Stimulated activated CD4-positive, alpha-beta T cell treated with anti-CD3 and anti-CD28 coated beads, Interleukin-15, amount 100 ng/mL, for 24 hours (primary cell): ENCODE data around the gene CAPN7.
"Not testable (repeated sequence)": the region's sequence is repeated elsewhere in the genome, so short reads cannot be mapped to it uniquely, and the experiment has no call there.

Experiments
- DNase-seq: peaks from one replicate; pipeline ENCODE4 v3.0.0-alpha.2; 2020

CAPN7 gene

DNA sequence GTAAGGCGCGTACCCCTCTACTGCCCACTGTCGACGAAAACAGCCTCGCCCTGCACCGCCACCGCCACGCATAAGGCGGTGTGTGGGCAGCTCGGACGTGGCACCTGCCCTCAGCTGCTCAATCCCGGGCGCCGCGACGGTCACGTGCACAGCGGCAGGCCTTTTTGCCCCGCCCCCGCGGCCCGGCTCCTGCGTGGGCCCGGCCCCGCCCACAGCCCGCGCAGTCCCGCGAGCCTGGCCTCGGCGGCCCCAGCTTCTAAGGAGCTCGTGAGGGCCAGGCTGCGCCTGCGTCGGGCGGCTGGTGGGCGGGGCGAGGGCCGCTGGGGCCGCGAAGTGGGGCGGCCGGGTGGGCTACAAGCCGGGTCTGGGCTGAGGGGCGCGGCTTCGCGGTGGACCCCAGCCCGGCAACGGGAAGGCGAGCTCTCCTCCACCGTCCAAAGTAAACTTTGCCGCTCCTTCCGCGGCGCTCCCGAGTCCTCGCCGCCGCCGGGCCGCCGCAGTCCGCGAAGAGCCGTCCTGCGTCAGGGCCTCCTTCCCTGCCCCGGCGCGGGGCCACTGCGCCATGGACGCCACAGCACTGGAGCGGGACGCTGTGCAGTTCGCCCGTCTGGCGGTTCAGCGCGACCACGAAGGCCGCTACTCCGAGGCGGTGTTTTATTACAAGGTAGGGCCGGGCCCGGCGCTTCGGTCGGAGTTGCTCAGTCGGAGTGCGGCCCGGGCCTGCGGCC lies at the start of gene CAPN7:
Gene CAPN7, plus strand, starts transcription at position 313 of the 728 bp plus-strand sequence. Its CDS starts 250 bp downstream, at position 563.
- DNase-seq, result peak; percentile 96

DNA sequence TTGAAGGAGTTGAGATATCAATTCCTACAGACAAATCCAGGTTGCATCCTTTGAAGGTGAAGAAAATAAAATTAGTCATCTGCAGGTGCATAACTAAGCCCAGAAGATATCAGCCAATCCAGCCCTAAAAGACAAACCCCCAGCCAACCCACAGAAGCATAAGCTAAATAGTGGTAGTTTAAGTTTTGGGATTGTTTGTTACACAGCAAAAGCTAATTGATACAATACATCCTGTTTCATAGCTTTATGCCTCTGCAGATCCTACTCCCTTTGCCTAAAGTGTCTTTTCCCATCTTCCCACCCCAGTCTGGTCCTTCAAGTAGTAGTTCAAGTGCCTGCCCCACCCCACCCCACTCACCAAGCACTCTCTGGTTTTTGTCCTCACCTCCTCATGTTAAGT lies 48.6 kb upstream of the CAPN7 start:
- no peak for DNase-seq

DNA sequence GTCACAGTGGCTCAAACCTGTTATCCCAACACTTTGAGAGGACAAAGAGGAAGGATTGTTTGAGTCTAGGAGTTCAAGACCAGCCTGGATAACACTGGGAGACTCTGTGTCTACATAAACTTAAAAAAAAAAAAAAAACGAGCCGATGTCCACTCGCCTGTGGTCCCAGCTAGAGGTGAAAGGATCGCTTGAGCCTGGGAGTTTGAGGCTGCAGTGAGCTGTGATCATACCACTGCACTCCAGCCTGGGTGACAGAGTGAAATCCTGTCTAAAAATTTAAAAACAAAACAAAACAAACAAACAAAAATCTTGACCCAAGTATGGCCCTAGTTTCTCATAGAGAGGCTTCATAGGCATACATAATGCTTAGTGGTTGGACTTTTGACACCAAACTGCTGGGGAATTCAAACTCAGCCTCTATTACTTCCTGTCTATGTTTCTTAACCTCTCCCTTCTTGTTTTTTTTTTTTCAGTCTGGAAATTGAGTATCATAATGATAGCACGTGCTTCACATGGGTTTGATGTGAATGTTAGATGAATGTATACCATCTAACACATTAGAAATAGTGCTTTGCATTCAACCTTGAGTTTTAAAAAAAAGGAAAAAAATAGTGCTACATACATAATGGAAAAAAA lies 46.4 kb upstream of the CAPN7 start:
- no peak for DNase-seq

DNA sequence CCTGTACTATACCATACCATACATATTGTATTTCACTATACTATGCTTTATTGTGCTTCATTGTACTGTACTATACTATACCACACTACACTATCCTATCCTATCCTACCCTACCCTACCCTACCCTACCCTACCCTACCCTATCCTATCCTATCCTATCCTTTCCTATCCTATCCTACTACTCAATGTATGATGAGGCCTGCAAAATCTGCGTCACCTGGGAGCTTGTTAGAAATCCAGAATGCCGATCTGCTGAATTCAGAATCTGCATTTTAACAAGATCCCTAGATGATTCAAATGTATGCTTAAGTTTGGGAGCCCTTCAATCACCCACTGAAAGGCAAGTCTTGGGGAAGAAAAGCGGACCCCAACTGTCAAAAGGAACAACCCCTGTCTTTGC lies 45.4 kb upstream of the CAPN7 start:
- DNase-seq, result no peak

DNA sequence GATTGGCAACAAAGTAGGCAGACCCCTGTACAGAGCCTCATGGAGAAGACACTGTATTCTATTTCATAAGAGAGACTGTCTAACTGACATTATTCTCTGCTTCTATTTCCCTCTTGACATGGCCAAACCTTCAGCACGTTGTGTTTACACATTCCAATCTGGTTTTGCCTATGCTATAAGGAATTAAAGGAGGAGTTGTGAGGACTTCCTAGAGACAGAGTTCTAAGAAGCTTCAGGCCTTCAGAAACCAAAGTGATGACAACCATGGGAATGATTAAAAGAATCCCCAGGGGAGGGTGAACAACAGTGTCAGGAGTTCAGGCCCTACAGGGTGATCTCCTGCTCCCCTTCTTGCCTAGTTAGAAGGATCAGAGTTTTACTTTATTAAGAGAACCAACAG lies 44.9 kb upstream of the CAPN7 start:
- DNase-seq, result no peak

DNA sequence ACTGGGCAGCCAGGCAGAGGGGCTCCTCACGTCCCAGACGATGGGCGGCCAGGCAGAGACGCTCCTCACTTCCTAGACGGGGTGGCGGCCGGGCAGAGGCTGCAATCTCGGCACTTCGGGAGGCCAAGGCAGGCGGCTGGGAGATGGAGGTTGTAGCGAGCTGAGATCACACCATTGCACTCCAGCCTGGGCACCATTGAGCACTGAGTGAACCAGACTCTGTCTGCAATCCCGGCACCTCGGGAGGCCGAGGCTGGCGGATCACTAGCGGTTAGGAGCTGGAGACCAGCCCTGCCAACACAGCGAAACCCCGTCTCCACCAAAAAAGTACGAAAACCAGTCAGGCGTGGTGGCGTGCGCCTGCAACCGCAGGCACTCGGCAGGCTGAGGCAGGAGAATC lies 42.4 kb upstream of the CAPN7 start:
- not testable (repeated sequence) for DNase-seq

DNA sequence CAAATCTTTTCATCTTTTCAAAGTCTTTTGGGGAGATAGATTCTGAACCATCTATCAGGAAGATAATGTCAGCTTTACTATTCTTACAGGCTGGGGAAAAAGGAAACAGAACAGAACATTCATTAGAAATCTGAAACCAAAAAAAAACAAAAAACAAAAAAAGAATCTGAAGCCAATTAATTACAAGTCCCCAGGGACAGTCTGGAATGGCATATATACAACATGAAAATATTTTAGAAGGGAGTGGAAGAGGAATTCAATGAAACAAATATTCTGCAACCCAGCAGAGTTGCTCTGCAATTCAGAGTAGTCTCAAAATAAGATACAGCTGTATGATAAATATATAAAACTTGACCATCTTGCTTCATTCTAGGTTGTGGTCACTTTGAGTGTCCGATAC lies 41.7 kb upstream of the CAPN7 start:
- no peak for DNase-seq

DNA sequence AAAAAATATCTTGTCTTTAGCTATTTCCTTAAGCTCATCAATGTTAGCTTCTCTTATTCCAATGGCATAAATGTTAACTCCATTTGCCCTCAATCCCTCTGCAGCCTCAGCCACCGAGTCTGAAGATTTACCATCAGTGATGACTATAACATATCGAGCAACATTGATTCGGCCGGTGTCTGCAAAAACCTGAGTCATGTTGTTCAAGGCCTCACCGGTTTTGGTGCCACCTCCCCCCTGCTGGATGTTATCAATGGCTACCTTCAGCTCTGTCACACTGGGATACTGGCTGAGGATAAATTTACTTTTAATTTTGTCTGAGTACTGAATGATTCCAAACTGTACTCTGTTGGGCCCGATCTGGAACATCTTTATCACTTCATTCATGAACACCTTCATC lies 41.0 kb upstream of the CAPN7 start:
- DNase-seq, result no peak

DNA sequence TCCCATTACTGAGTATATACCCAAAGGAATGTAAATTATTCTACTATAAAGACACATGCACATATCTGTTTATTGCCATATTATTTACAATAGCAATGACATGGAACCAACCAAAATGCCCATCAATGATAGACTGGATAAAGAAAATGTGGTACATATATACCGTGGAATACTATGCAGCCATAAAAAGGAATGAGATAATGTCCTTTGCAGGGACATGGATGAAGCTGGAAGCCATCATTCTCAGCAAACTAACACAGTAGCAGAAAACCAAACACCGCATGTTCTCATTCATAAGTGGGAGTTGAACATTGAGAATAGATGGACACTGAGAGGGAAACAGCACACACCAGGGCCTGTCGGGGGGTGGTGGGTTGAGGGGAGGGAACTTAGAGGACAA lies 39.7 kb upstream of the CAPN7 start:
- not testable (repeated sequence) for DNase-seq

DNA sequence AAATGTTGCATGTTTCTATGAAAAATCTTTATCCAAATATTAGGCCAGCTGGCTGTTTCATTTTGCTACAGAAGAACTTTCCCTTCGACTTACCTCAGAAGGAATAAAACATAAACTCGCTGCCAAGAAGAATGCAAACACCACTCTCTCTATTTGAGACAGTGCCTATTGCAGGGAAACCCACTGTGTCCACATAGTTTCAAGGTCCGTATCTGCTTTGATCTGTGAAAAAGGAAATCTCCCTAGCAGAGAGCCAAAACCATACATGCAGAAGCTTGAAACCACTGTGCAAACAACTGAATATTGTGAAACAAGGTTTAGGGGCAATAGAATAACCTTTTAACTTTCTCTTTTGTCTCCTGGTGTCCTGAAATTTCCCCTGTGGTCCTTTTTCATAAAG lies 35.0 kb upstream of the CAPN7 start:
- no peak for DNase-seq

DNA sequence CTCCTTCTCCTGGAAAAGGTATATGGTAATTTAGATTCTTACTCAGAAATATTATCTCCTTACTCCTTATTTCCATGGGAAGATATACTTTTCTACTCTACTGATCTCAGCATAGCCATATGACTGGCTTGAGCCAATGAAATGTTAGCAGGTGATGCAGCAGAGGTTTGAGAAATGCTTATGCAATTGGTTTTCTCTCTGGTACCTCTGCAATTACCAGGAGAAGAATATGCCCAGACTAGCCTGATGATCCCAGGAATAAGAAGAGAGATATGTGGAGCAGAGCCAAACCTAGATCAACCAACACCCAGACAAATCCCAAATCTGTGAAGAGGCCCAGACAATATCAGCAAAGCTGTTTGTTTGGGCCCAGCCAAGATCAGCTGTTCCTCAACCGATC lies 33.2 kb upstream of the CAPN7 start:
- DNase-seq, result no peak

DNA sequence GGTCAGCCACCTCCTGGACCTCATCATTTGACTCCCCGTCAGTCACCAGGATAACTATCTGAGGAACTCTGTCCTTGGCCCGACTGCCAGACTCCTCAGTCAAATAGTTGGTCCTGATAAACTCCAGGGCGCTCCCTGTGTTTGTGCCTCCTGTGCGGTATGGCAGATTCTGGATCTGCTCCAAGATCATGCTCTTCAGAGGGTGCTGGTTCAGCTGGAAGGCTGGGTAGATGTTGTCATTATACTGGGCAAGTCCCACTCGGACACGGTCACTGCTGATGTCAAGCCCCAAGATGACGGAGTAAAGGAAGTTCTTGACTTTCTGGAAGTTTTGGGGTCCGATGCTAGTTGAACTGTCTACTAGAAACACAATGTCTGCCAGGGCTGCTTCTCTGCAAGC lies 31.1 kb upstream of the CAPN7 start:
- DNase-seq, result no peak

DNA sequence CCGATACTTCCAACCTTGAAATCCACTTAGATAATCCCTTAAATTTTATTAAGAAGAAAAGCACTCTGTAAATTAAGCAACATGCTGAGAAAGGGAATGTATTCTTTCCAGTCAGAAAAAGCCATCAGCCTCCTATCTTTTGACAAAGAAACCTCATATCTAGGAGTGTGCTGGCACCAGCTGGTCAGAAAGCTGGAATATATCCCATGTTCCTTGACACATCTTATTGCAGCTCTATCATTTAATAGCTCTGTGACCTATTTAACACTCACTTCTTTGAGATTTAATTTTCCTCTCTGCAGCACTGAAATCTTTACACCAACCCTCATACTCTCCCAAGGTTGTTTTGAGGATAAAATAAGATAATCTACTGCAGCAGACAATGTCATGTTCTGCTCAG lies 30.4 kb upstream of the CAPN7 start:
- DNase-seq, result no peak

DNA sequence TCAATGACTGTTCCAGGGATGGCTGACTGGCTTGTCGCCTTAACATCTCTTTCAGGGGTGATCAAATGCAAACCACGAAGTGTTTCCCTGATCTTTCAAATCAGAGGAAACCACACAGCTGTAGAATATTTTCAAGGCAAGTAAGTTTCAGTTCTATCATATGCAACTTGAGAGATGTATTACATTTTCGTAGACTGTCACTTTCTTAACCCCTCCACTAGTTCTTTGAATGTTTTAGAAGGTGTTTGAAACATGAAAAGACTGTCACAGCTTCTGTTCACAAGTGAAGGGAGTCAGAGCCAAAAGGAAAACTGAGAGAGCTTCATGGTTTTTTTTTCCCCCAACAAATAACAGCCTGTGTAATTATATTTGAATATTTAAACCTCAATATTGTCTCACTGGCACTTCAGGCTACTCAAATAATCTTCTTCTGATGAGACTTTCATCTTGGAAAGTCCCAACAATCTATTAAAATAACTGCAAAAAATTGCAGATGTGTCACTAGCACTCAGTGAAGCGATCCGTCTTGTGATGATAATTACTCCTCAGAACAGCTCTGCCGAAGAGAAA lies 25.9 kb upstream of the CAPN7 start:
- no peak for DNase-seq

DNA sequence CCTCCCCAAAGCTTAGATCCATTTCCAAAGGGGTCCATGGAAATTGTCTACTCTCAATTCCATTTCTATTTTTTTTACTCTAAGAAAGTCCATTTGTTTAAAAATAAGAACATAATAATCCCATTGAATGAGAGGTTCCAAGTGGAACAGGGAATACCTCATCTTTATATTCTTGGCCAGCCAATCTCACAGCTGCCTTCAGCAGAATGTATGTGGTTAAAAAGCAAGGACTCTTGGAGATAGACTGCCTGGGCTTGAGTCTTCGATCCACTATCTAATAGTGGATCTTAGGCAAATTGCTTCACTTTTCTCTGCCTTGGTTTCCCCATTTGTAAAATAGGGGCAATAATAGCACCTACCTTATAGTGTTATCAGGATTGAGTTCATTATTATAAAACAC lies 24.5 kb upstream of the CAPN7 start:
- no peak for DNase-seq

DNA sequence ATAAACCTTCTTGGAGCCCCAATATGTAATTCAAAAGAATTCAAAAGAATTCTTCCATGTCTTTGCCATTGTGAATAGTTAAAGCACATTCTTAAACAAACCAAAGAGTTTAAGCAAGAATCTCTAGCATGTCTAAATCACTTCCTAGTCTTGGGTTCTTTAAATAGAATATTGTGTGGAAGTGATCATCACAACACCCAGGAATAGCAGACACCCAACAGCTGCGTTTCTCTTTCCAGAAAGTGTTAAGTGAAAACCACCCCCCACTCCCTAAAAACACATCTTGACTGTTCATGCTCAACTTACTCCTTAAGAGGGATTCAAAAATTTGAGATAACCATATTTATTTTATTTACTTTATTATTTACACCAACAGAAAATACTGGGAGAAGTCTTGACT lies 24.1 kb upstream of the CAPN7 start:
- DNase-seq, result no peak

DNA sequence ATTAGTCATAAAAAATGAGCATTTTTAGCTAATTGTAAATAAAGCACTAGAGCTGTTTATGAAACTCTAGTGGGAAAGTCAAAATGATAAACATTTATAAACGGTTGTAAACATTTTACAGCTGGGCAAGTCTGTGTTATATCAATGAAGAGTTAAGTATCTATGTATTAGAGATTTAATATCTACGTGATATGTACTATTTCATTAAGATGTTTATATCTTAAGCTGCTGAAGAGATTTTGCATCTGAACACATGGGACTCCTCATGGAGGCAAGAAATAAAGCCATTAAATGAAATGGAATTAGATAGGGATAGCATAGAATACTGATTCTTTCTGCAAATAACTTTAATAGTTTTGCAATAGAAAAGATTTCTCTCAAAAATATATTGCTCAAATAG lies 23.0 kb upstream of the CAPN7 start:
- no peak for DNase-seq

DNA sequence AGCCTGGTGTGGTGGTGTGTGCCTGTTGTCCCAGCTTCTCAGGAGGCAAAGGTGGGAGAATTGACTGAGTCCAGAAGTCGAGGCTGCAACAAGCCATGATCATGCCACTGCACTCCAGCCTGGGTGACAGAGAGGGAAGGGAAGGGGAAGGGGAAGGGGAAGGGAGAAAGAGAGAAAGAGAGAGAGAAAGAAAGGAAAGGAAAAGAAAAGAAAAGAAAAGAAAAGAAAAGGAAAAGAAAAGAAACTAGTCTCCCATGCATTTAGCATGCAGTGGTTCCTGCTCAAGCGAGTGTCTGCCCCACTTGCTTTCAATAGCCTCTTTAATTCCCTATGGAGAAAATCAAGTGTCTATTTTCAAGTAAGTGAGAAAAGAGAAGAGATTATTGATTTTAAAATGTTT lies 20.6 kb upstream of the CAPN7 start:
- DNase-seq, result no peak

DNA sequence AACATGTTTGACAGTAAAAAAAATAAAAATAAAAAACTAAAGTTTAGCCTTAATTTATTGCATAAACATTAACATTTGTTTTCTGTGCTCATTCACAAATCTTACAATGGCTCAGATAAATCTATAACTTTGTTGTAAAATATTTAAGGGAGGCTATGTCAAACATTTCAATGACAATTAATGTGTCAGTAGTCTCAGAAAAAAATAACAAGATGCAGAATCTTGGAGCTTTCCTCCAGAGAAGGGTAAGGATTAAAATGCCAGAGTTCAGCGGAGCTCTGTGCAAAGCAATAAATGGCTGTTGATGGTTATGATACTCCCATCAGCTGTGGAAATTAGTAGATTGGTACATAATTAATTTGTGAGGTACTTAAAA lies 20.0 kb upstream of the CAPN7 start:
- no peak for DNase-seq

DNA sequence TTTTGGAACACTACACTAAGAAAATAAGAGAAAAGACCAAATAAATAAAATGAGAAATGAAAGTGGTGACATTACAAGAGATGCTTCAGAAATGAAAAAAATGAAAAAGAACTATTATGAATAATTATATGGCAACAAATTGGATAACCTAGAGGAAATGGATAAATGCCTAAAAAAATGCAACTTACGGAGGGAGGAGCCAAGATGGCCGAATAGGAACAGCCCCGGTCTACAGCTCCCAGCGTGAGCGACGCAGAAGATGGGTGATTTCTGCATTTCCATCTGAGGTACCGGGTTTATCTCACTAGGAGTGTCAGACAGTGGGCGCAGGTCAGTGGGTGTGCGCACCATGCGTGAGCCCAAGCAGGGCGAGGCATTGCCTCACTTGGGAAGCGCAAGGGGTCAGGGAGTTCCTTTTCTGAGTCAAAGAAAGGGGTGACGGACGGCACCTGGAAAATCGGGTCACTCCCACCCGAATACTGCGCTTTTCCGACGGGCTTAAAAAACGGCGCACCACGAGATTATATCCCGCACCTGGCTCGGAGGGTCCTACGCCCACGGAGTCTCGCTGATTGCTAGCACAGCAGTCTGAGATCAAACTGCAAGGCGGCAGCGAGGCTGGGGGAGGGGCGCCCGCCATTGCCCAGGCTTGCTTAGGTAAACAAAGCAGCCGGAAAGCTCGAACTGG lies 19.4 kb upstream of the CAPN7 start:
- DNase-seq, result not testable (repeated sequence)

DNA sequence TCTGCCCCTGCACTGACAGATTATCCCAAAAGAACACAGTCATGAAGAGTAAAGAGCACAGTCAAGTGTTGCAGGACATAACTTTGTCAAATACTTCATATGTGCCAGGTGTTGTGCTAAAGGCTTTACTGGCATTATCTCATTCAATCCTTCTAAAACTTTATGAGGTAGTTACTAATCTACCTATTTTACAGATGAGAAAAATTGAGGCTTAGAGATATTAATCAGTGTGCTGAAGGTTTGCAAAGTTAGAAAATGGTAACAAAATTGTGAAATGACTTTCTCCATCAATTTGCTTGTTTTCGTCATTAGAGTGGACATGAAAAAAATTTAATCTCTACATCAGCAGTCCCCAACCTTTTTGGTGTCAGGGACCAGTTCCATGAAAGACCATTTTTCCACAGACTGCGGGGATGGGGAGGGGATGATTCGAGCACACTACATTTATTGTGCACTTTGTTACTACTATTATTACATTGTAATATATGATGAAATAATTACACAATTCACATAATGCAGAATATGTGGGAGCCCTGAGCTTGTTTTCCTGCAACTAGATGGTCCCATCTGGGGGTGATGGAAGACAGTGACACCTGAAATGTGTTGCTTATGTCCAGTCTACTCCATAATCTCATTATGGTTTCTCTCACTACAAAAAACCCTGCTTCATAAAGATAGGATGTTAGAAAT lies 8.6 kb upstream of the CAPN7 start:
- DNase-seq, result no peak

DNA sequence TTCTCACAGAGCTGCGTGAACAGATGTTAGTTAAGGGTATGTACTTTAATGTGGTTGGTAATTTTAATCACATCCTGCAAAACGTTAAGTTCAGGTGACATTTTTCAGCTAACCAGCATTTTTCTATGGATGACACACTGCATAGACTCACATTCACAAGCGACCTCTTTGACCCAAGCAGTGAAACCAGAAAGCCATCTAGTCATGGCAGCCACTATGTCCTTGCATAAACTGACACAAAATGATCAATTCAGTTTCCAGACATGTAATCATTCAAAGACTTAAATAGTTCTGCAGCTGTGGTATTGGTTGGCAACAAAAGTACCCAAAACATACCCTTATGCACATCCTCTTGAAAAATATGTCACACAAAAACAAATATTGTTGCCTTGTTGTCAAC lies 7.4 kb upstream of the CAPN7 start:
- DNase-seq, result no peak

DNA sequence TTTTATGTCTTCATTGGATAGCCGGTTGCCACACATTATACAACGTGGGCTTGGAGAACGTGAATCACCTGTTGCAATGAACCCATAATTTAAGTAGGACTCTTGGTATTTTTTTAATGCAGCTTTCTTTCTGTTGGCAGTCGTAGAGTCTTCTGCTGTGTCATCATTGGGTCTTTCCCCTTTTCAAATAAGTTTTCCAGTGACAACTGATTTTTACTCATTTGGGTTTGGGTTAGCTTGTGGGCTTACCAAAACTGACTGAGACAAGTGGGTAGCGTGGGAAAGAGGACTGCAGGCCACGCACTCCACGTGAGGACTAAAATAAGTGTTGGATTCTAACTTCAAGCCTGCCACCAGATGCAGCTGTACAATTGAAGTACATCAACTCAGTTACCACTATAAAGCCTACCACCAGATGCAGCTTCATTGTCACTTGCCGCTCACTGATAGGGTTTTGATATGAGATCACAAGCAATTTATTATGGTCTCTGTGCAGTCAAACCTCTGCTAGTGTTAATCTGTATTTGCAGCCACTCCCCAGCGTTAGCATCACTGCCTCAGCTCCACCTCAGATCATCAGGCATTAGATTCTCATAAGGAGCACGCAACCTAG lies 6.4 kb upstream of the CAPN7 start:
- DNase-seq, result no peak
